Cardiac septum (tissue), 1 donor: Measurements from ENCODE around the gene PRSS35. TPM values are rescaled to one million over a fixed set of nuclear protein-coding genes. Genes with fewer than 3 reads are reported as not detected.
"Not testable (repeated sequence)": the region's sequence is repeated elsewhere in the genome, so short reads cannot be mapped to it uniquely, and the experiment has no call there.

Source experiments
- DNase-seq: peaks from one replicate; pipeline ENCODE4 v3.0.0-alpha.2; 2020; ENCODE audit warnings: low spot score
- intact Hi-C: fragments of 100-400 bp; cut with DNase I; formaldehyde crosslinking; loops from one replicate; pipeline ENCODE4 v1.14.0; 2022
- long read RNA-seq: library from polyadenylated mRNA; unstranded; transcript quantifications from one replicate; pipeline ENCODE4 v2.0.0, GENCODE V29; 2021
- total RNA-seq: library from RNA; stranded (reverse); fragmentation: NEBNext Ultra II Directional; extraction: Animal tissue kit (Norgen Biotek cat#: 25700); gene quantifications from one replicate; pipeline ENCODE4 v1.2.1, GENCODE V29; 2021
- donor health status: DM: no; HTN: no; CAD: no.

PRSS35 gene, protein sequence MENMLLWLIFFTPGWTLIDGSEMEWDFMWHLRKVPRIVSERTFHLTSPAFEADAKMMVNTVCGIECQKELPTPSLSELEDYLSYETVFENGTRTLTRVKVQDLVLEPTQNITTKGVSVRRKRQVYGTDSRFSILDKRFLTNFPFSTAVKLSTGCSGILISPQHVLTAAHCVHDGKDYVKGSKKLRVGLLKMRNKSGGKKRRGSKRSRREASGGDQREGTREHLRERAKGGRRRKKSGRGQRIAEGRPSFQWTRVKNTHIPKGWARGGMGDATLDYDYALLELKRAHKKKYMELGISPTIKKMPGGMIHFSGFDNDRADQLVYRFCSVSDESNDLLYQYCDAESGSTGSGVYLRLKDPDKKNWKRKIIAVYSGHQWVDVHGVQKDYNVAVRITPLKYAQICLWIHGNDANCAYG
- total RNA-seq = 0.83 TPM
- long read RNA-seq, partial matches to known transcripts = 0 of 3 reads
- long read RNA-seq, other reads (novel, unspliced or antisense) = 0 of 3 reads

- intact Hi-C loops = loop anchor here (5.0 kb wide), 1 partner anchor 445 kb away; the partner anchor contains the start of genes DOP1A and UBE3D
- DNase-seq = no peak
Measured at GRCh38 chr6:83511901-83512681, at the start of gene PRSS35. PRSS35 (plus strand) TSS chr6:83512534; CDS start chr6:83523442, 10,908 bp downstream.

- DNase-seq = no peak
- intact Hi-C loops = no loop called here
Measured at GRCh38 chr6:83463886-83464285, 48.4 kb upstream of the PRSS35 start.

- DNase-seq = no peak
- intact Hi-C loops = no loop called here
Measured at GRCh38 chr6:83464381-83465140, 47.8 kb upstream of the PRSS35 start.

DNA sequence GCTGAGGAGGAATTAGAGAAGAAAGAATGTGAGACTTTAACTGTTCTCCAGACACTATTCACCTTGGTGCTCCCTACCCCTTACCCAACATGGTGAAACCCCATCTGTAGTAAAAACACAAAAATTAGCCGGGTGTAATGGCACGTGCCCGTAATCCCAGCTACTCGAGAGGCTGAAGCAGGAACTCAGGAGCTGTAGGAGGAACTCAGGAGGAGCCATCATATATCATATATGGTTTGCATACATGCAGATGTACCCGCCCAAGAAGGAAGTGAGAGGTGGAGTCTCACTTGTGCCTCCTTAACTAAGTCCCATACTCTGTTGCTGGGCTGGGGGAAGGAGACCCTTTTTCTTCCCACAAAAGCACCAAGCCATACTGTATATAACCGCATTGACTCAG is 46.0 kb upstream of the PRSS35 start:
- intact Hi-C loops = no loop called here
- no peak for DNase-seq

- intact Hi-C loops = no loop called here
- no peak for DNase-seq
Measured at GRCh38 chr6:83467620-83468036, 44.7 kb upstream of the PRSS35 start.

GRCh38 chr6:83470001-83470400 is 42.3 kb upstream of the PRSS35 start:
- no peak for DNase-seq
- intact Hi-C loops = no loop called here

- DNase-seq = no peak
- intact Hi-C loops = no loop called here
Measured at GRCh38 chr6:83470587-83470986, 41.7 kb upstream of the PRSS35 start.

DNA sequence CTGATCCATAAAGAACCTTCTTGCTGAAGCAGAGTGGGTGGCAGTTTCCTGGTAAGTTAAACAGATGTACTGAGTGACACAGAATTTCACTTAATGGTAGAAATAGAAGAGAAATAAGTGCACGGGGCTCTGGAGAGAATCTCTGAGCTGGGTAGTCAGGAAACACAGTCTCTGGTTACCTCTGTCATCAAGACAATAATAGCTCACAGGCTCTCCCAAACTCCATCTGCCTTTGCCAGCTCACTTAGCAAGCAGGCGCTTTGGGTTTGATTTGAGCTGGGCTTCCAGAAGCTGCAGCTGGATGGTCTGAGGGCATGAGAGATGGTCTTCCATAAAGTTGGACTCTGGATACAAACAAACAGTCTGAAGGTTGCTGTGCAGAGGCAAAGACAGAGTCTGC is 39.6 kb upstream of the PRSS35 start:
- intact Hi-C loops = no loop called here

GRCh38 chr6:83474309-83474708 is 38.0 kb upstream of the PRSS35 start:
- DNase-seq = no peak
- intact Hi-C loops = no loop called here

More for the DNA sequence above, 39.6 kb upstream of the PRSS35 start:
- no peak for DNase-seq

DNA sequence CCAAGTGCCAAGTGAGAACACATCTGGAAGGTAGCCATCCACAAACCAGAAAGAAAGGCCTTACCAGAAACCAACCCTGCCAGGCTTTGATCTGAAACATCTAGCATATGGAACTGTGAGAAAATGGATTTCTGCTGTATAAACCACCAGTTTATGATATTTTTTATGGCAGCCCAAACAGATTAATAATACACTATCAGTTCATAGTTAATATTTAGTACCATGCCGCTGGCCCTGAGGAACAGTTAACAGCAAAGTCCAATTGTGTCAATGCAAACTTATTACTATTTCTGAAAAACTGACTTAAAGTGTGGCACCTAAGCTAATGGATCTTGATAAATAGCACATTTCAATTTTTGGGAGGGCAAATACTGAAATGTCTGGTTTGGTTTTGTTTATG is 35.4 kb upstream of the PRSS35 start:
- no peak for DNase-seq
- intact Hi-C loops = no loop called here

- DNase-seq = no peak
- intact Hi-C loops = no loop called here
Measured at GRCh38 chr6:83479389-83479788, 32.9 kb upstream of the PRSS35 start.

- intact Hi-C loops = no loop called here
- DNase-seq = no peak
Measured at GRCh38 chr6:83480470-83480869, 31.9 kb upstream of the PRSS35 start.

- DNase-seq, intact Hi-C loops: not testable (repeated sequence)
Measured at GRCh38 chr6:83481938-83482337, 30.4 kb upstream of the PRSS35 start.

DNA sequence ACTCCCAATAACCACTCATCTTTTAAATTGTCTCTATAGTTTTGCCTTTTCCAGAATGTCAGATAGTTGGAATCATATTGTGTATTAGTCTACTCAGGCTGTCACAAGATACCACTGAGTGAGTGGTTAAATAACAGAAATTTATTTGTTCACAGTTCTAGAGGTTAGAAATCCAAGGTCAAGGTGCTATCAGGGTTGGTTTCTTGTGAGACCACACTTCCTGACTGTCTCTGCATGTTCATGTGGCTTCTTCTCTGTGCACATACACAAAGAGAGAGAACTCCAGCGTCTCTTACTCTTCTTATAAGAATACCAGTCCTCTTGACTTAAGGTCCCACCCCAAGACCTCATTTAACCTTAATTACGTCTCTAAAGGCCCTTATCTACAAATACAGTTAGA is 23.9 kb upstream of the PRSS35 start:
- intact Hi-C loops = no loop called here

GRCh38 chr6:83488861-83489260 is 23.5 kb upstream of the PRSS35 start:
- intact Hi-C loops = no loop called here
- DNase-seq = no peak

More for the DNA sequence above, 23.9 kb upstream of the PRSS35 start:
- DNase-seq = no peak

DNA sequence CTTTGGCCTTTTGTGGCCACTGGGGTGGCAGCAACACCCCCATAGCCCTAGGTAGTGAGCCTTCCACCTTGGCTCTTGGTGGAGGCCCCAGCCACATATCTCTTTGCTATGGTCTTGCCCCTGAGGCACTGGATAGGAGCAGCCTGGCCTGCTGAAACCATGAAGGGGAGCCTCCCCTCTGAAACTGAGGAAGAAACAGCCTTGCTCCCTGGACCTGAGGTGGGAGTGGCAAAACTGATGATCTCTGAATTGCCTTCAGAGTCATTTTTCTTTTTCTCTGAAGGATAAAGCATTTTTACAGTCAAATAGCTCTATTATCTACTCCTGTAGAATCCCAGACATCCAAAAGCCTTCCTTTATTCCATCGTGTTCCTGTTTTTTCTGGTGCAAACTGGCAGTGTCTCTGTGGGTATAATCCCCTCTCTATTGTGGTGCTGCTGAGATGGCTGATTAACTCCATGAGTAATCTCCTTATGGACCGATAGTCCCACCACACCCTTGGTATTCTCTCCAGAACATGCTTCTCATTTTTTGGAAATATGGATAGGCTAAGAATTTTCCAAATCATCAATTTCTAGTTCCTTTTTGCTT is 22.0 kb upstream of the PRSS35 start:
- DNase-seq = no peak
- intact Hi-C loops = no loop called here

GRCh38 chr6:83505356-83505755 is 7.0 kb upstream of the PRSS35 start:
- DNase-seq = no peak
- intact Hi-C loops = loop anchor here (5.0 kb wide), 1 partner anchor 268 kb away; no protein-coding TSS in a partner anchor

- DNase-seq = no peak
- intact Hi-C loops = loop anchor here (5.0 kb wide), 1 partner anchor 272 kb away; no protein-coding TSS in a partner anchor
Measured at GRCh38 chr6:83509441-83509840, 2.9 kb upstream of the PRSS35 start.

GRCh38 chr6:83510791-83511190 is 1.5 kb upstream of the PRSS35 start:
- intact Hi-C loops = loop anchor here (5.0 kb wide), 1 partner anchor 443 kb away; the partner anchor contains the start of genes DOP1A and UBE3D
- no peak for DNase-seq
